Body of pancreas (tissue), 4 donors: ENCODE measurements around the gene EXOC3.

Experiments used
- CTCF ChIP-seq, 7 experiments: fragments of 450-650 bp in 4 of 7; fragments of 200-600 bp in 3 of 7; sonication (generic) in 3 of 7; IDR thresholded peaks; one replicate each; pipeline ENCODE4 v1.5.1; 2016 to 2019; ENCODE audit warnings: antibody characterized with exemption in 7 of 7
- POLR2A ChIP-seq, 3 donors: fragments of 450-650 bp; IDR thresholded peaks; one replicate each; pipeline ENCODE4 v1.6.1; 2016; ENCODE audit warnings: antibody characterized with exemption in 3 of 3, mild to moderate bottlenecking in 2 of 3

DNA sequence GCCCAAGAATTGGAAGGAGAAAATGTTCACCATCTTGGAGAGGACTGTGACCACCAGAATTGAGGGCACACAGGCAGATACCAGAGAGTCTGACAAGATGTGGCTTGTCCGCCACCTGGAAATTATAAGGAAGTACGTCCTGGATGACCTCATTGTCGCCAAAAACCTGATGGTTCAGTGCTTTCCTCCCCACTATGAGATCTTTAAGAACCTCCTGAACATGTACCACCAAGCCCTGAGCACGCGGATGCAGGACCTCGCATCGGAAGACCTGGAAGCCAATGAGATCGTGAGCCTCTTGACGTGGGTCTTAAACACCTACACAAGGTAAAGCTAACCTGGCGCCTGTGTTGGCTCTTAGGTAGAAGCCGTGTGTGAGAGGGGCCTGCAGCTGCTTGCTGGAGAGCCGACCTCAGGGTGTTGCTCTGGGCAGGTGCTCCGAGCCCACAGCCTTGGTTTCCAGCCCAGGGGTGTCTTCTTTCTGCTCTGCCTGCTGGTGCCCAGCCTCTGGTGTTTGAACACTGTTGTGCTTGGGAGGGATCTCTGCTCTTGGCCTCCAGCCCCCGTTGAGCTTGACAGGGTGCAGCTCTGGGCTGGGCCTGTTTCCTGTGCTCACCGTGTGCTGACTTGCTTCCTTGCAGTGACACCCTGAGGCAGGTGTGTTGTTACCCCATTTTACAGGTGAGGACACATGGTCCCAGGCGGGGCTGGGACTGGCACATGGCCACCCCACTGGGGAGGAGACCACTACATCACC is 10.9 kb downstream of the EXOC3 start:
- TF ChIP-seq POLR2A (IDR thresholded peaks at IDR 0.05) (no peak), CTCF (IDR thresholded peaks at IDR 0.05) (no peak)
